Erythroblast (primary cell): ENCODE results near the gene IL16.
"Not testable (repeated sequence)": the region's sequence is repeated elsewhere in the genome, so short reads cannot be mapped to it uniquely, and the experiment has no call there.

ENCODE experiments used
- DNase-seq, 2 experiments: peaks; one replicate each; lab custom pipeline; 2025; lab: John Stamatoyannopoulos, UW
- GATA1 ChIP-seq: IDR thresholded peaks from 2 replicates; pipeline ENCODE4 v1.6.1; 2011; ENCODE audit warnings: low read depth, mild to moderate bottlenecking, control low read depth, low read length, moderate library complexity
- POLR2A ChIP-seq: IDR thresholded peaks from 2 replicates; pipeline ENCODE4 v1.6.1; 2011; ENCODE audit warnings: mild to moderate bottlenecking, low read length

Gene IL16

DNA sequence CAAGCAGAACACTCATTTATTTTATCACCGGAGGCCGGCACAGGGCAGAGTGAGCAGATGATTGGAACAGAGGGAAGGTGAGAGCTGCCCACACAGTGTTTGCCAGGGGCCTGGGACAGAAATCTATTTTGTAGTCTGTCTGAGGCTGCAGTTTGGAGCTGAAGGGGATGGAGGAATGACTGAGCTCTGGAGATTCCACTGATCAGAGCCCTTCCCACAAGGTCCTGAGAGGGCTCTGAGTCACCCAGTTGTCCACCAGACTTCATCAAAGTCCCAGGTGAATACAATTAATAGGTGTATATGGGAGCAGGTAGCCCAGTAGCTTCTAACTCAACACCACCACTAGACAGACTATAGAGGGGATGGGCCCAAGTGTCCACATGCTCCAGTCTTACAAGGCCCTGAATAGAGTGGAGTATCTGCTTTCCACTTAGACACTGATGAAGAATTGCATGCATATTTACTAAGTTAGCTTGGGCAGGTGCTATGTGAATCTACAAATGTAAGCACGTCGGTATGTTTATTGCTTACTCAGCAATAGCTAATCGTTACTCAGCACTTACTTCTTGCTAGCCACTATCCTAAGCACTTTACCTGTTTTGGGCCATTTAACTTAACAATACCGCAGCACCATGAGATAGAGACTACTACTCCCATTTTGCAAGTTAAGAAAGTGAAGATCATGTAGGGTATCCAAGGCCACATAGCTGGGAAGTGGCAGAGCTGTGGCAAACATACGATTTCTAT, 130.0 kb downstream of the IL16 start:
- no peak for TF ChIP-seq GATA1
- TF ChIP-seq POLR2A: no peak
- no peak for DNase-seq

DNA sequence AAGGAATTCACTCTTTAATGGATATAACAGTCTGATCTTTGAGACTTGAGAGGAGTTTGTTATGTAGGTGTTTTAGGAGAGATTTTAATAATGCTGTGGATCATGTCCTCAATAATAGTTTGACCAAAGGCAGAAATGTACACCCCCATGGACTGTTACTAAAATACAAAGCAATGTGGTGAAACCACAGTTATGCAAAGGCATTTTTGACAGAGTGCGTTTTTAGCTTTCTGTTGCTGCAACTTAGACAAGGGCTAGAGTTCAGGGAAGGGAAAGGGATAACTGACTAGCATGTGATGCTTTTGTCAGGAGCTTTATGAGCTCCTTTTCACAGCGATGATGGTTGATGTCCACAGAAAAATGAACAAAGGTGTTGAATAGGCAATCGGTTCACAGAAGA, 130.8 kb downstream of the IL16 start:
- no peak for DNase-seq
- no peak for TF ChIP-seq GATA1
- no peak for TF ChIP-seq POLR2A

DNA sequence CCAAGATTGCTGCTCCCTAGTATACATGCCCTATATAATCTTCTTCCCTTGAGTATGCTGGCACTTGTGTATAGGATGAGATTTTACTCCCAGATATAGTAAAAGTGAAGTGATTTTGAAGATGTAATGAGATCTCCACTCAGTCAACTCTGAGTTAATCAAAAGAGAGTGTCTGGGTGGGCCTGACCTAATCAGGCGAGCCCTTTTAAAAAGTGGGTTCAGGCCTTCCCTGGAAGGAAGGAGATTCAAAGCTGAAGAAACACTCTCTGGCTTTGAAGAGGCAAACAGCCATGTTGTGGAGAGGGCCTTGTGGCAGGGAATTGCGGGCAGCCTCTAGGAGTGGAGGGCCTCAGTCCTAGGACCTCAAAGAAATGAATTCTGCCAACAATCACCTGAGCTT, 132.8 kb downstream of the IL16 start:
- DNase-seq: no peak
- TF ChIP-seq POLR2A (no peak), GATA1 (no peak)

DNA sequence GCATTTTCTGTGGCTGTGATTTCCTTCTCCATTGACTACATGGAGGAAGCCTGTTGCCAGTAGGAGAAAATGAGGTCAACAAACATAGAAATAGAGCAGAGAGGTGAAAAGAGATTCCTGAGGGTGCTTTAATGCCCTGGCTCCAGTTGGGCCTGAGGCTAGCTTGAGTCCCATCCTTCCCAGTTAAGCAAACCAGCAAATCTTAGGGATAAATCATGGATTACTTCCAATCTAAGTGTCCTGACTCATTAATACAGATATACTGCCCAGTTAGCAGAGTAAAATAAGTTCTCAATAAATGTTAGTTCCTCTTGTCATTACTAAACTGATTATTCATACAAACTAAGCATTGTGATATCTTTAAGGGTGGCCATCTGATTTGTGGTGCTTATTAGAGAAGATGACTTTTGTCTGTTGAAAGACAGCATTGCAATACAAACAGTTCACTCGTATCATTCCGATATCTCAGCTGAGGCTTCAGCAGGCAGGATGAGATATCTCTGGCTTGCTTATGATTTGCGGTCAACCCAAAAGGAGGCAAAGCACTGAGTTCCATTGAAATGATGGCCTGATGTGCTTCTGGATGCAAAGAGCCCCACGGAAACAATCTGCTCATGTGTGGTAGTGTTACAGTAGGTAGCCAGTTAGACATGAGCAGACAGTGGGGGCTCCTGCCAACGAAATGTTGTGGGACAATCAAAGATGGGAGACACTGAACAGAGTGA, 133.8 kb downstream of the IL16 start:
- DNase-seq: no peak
- TF ChIP-seq POLR2A (no peak), GATA1 (no peak)

DNA sequence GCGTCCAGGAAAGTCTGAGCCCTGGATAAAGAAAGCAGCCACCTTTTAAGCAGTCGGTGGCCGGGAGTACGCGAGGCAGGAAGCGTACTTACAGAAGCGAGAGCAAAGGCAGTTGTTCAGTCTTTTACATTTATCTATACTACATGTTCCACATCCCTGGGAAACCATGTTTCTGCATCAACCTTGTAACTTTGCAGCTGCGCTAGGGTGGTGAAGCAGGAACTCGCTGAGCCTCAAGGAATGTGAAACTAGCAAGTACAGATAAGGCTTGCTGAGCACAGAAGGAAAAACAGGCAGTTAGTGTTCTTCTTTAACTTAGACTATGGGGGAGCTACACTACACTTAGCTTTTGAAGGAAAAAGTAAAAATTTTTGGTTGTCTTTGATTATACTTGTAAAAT, 134.5 kb downstream of the IL16 start:
- not testable (repeated sequence) for DNase-seq

DNA sequence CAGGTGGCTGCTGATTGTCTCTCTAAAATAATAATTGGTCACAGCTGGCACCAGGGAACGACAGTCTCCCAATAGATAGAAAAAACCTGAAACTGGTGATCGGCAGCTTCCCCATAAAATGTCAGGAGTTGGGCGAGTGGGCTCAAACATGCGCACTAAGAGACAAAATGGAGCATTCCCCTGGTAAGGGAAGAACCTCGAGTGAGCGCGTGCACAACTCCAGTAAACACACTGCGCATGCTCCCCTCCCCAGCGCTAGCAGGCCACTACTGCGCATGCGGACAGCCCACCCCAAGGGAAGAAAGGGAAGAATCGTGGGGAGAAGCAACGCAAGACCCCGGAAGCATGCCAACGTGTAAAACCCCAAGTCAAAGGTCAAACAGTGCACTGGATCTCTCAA, 134.9 kb downstream of the IL16 start:
- no peak for TF ChIP-seq POLR2A
- no peak for TF ChIP-seq GATA1
- no peak for DNase-seq

DNA sequence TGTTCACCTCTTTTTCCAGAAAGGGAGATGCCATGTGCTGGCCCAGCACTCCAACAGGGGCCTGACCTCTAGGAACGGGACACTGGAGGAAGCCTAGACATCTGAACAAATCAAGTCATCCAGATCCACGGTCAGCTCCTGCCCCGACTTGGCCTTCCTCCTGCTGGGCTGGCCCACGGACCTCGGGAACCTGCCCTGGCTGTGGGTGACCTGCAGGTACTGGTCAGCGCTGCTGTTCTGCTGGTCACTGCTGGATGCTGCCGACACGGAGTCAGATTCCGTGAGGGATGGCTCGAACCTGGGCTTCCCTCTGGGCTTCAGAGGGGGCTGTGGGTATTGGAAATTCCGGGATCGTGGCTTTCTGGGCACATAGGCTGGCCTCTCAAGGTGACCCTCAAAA, 135.6 kb downstream of the IL16 start:
- TF ChIP-seq GATA1 (no peak), POLR2A (no peak)
- no peak for DNase-seq

DNA sequence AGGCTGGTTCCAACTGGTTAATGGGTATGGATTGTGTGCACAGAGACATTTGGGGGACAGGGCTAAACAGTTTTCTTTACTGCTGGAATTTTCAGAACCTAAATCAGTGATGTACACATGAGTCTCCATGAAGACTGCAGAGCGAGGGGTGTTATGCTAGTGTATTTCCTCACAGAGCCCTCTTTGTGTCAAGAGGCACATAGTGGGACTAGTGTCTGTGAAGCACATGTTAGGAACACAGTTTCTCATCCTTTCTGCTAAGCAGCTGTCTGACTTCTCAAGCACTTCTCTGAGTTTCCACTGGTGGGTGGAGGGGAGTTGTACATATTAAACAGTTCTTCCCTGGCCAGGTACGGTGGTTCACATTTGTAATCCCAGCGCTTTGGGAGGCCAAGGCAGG, 136.7 kb downstream of the IL16 start:
- DNase-seq: no peak
- TF ChIP-seq GATA1 (no peak), POLR2A (no peak)

DNA sequence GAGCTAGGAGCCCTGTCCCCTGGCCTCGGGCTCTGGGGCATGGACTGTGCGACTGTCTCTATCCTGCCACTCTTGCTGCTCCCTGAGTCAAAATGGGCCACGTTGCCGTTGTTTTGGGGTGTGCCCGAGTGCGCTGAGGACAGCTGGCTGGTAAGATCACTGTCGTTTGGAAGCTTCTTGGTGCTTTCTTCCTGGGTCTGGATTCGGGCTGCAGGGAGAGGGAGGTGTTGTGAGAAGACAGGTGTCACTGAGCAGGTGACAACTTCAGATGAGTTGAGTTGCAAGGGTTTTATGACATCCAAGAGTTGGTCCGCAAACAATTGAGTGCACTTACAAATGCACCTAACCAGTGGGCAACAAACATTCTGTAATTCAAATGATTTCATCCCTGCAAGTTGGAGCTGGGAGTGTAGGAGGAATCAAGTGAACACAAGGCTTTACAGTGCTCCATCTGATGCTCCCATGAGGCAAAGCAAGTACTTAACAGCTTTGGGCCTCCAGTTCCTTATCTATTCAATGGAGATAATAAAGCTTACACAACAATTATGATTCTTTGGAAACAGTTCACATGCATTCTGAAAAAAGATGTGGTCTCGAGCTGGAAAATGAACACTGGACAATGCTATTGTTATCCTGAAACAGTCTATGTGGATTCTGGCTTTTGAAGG, 138.2 kb downstream of the IL16 start:
- TF ChIP-seq POLR2A (no peak), GATA1 (no peak)
- no peak for DNase-seq

DNA sequence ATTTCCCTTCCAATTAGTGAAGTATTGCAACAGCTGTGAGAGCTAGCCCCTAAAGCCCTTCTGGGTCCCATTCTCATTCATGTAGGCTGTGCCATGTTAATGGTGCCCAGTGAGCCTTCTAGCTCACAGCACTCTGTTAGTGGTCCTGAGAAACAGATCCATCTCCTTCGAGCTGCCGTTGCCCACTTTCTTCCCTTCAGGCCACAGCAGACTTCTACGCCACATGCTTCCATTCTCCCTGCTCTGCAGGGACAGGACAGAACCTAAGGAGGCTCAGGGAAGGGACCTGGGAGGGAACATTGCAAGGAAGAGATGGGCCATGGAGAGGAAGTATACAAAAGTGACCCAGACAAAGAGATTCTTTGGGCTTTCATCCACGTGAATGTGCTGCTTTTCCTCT, 139.0 kb downstream of the IL16 start:
- no peak for DNase-seq
- TF ChIP-seq POLR2A: no peak
- no peak for TF ChIP-seq GATA1

DNA sequence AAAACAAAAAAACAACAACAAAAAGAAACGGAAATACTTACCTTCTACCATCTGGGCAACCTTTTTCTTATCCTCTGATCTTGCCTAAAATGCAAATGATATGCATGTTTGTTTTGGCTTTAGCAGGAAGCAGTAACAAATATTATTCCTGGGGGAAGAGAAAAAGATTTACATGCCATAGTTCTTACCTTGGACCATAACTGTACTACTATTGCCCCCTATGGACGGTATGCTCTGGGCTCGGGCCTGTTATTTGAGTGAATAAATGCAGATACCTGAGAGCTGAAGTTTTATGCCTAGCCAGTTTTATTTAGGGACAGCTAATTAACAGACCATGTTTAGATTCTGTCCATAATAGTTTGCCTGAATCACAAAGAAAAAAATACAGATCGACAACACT, 139.9 kb downstream of the IL16 start:
- TF ChIP-seq GATA1 (no peak), POLR2A (no peak)
- DNase-seq: peak; percentile 9 to 34

DNA sequence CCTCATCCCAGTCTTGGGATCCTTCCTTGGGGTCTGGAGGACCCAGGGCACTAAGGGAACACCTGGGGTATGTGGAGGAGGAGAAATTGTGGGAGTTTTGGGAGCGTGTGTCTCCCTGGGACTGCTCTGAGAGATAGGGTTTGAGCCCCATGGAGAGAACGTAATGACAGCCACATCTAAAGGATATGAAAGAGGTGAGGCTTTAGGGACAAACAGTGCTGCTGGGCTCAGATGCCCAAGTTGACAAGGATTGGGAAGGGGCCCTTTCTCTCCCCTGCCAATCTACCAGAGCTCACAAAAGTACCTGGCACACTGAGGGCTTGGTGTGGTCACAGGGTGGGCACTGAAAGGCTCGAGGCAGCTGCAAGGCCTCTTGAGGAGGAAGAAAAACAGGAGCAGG, 140.6 kb downstream of the IL16 start:
- no peak for TF ChIP-seq POLR2A
- no peak for TF ChIP-seq GATA1

DNA sequence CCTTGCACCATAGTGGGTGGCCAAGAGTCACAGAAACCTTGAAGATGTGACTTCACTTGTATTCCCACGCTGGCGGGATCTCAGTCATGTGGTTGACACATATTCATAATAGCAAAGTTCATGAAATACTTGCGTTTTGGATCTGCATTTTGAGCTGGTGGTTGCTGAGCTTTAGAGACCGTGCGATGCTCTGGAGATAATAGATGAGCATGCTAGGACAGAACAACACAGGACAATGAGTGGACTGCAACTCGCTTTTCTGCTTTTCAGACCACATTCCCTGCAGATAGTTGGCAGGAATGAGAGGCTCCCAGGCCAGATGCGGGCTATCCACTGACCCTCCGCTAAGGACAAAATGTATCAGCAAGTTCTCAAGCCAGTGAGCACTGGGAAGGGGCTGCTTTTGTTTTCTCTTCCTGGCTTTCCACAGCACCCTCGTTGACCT, 141.1 kb downstream of the IL16 start:
- TF ChIP-seq GATA1 (no peak), POLR2A (no peak)
- no peak for DNase-seq

More for the DNA sequence above, 140.6 kb downstream of the IL16 start:
- no peak for DNase-seq
